GM10847 (cell line): ENCODE measurements around the gene SNX33.

Experiments used
- POLR2A ChIP-seq: IDR thresholded peaks from 2 replicates; pipeline ENCODE4 v1.6.1; 2011; ENCODE audit not compliant: insufficient read length; ENCODE audit errors: extremely low read depth

The SNX33 gene

DNA sequence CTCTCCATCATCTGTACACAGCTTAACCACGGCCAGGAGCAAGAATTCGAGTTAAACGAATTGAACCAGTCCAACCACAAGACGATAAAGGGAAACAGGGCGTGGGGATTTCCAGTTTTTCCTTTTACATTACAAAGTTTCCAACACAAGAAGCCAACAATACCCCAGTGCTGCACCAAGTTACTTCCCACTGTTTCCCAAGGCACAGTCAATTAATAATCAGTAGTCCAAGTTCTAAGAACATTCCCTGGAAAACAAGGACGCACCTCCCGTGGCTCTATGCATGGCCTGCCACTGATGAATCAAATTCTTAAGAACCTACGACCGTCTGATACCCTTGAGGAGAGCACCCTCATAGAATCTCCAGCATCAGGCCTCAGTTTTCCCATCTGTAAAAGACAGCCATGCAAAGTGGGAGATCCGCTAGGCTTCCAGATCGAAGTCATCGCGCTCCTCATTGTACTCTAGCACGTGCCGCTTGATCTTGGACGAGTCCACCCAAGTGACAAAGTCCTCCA is 8.5 kb upstream of the SNX33 start:
- TF ChIP-seq POLR2A, result no peak

DNA sequence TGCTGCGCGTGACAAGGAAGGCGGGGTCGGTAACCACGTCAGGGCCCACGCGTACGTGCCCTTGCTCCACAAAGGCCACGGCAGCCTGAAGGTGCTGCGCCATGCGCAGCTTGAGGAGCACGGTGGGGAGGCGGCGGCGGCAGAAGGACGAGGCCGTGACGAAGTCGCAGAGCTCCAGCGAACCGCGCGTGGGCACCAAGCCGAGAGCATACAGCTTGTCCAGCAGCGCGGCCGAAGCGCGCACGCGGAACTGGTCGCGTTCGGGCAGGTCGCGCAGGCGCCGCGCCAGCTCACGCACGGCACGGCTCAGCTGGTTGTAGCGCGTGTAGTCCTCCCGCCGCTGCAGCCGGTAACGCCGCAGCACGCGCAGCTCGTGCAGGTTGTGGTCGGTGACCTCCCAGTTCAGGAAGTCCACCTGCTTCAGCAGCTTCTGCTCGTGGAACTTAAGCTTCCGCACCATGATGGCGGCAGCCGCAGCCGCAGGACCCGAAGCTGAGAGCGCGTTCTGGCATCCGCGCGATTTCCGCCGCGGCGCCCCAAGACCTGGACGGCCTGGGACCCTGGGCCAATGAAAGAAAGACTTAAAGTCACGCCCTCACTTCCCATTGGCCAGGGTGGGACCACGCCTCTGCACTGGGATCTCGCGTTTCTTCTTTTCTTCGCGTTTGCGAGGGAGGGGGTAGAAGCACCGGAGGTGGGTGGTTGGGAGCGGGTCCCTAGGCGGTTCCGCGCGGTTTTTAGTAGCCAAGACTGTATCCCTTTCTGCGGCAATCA is 7.8 kb upstream of the SNX33 start, which contains the start of gene IMP3:
Gene IMP3, minus strand, starts transcription at position 516 of the 774 bp plus-strand sequence. Its CDS starts 56 bp downstream, at position 460.
- TF ChIP-seq POLR2A, result peak; percentile 96

DNA sequence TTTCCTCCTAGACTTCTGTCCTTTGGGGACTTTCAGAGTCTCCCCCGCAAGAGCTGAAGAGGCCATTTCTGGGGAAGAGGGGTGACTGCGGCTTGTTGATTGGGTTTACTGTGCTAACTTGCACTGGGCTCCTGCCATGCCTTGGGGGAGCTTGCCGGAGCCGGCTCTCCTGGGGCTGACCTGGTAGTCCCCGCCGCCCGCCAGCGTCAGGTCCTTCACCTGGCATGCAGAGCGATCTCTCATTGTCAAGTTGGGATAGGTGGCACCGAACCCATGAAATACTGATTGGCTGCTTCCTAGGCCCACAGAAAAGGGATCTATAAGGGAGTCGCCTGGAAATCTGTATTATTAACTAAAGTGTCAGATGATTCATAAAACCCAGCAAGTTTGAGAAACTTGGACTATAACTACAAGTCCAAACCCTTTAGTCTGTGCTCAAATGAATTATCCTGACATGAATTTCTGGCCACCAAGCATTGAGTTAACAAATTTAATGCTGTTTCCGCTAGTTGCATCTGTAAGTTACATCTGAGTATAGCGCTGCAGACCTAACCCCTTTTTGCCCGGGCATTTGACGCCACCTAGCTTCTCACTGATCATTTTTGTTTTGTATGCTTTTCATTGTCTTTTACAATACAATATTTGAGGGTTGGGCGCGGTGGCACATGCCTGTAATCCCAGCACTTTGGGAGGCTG is 7.1 kb upstream of the SNX33 start:
- TF ChIP-seq POLR2A, result no peak

DNA sequence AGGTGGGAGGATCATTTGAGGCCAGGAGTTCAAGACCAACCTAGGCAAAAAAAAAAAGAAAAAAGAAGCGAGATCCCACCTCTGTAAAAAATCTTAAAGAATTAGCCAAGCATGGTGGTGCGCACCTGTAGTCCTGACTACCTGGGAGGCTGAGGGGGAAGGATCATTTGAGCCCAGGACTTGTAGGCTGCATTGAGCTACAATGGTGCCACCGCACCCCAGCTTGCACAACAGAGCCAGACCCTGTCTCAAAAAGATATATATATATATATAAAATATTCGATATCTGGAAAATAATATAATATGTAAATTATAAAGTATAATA is 6.6 kb upstream of the SNX33 start:
- TF ChIP-seq POLR2A, result no peak

DNA sequence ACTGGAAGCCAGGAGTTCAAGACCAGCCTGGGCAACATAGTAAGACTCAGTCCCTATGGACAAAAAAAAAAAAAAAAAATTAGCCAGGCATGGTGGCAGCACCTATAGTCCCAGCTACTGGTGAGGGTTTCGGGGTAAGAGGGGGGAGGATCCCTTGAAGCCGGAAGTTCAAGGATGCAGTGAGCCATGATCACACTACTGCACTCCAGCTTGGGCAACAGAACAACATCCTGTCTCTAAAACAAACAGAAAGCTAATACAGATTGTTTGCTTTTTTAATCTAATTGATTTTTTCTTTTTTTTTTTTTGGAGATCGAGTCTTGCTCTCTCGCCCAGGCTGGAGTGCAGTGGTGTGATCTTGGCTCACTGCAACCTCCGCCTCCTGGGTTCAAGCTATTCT is 6.1 kb upstream of the SNX33 start:
- TF ChIP-seq POLR2A, result no peak

DNA sequence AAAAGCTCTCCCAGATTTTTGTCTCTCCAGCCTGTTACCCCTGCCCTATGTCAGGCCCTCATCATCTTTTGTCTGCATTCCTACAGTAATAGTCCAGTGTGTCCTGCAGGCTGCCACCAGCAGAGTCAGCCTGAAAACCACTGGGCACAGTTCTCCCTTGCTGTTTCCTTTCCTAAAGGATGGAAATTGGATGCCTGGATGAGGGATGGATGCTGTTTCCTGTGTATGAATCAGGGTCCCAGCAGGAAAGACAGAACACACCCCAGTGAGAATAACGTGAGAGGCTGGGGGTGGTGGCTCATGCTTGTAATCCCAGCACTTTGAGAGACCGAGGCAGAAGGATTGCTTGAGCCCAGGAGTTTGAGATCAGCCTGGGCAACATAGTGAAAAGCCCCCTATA is 3.3 kb upstream of the SNX33 start:
- no peak for TF ChIP-seq POLR2A

DNA sequence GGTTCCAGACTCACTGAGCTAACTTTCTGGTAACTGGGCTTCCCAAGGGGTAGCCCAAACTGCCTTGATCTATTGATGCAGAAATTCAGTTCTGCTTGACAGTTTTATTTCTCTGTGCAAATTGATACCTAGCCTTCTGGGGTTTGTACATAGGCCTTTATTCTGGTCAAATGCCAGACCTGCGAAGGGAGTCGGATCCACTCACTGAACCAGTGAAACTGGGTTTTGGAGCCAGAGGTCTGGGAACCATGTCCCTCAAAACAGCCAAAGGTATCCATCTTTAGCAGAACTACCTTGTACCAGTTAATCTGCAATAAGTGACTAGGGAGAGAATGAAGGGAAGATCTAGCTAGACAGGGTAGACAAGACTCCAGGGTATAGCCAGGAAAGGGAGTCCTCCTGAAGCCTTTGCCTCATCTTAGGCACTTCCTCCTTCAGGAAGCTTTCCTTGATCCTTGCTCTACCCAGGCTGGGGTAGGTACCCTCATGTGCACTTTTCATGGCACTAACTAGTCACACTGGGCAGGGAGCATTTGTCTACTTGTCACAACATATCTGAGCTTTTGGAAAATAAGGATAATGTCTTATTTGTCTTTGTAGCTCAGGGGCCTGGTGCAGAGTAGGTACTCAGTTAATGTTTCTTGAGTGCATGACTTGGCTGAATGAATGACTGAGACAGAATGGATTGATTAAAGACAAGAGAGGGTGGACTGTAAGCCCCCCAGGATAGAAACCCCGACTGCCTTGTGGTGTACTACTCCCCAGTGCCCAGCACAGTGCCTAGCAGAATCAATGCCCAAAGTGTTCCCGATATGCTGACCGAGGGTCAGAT is 1.4 kb upstream of the SNX33 start:
- no peak for TF ChIP-seq POLR2A

DNA sequence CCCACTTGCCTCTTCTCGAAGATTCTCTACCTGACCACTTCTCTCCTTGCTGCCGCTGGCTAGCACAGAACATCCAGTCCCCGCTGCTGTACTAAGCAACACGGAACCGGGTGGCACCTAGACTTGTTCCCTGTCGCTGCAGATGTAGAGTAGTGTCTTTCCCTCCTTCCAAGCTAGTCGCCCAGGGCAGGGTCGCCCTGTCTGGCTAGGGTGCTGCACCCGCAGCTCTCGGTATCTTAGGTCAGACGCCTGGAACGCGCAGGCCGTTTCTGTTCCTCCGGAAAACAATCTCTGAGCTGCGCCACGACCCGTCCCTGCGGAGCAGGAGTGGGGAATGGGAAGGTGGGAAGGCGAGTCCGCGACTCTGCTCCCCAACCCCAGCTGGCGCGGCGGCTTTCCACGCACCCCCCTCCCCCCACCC is 758 bp upstream of the SNX33 start:
- TF ChIP-seq POLR2A, result no peak

DNA sequence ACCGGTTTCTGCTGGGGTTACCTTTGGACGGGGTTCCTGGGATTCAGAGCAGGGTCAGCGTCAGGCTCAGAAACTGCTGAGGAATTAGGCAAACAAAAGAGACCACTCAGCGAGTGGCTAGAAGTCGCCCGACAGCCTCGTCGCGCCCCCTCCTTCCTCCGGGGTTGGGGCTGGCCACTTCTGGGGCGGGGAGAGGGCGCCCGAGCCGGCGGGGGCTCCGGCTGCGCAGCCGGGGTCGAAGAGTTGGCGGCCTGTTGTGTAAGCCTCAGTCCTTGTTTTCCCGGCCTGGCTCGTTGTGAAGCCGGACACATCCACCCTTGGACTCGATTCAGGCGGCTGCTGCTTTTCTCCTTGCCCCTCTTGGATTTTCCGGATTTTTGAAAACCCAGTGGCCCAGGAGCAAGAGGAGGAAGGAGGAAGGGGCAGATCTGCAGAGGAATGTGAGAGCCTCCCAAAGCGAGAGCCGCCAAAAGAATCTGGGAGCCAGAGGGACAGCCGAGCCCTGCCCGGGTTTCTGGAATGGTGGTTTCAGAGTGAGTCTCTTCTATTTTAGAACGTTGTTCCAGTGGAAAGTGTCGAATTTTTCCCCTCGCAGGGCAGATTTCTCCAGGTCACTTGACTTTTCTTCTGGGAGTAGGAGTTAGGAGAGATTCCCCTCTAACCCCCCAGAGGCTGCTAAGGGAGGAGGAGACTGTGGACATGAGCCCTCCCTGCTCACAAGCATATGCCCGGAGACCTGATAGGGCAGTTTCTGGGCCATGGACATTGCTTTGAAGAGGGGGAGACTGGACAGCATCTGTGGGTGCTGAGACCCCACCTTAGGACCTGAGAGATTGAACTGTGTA is 666 bp downstream of the SNX33 start:
- no peak for TF ChIP-seq POLR2A

DNA sequence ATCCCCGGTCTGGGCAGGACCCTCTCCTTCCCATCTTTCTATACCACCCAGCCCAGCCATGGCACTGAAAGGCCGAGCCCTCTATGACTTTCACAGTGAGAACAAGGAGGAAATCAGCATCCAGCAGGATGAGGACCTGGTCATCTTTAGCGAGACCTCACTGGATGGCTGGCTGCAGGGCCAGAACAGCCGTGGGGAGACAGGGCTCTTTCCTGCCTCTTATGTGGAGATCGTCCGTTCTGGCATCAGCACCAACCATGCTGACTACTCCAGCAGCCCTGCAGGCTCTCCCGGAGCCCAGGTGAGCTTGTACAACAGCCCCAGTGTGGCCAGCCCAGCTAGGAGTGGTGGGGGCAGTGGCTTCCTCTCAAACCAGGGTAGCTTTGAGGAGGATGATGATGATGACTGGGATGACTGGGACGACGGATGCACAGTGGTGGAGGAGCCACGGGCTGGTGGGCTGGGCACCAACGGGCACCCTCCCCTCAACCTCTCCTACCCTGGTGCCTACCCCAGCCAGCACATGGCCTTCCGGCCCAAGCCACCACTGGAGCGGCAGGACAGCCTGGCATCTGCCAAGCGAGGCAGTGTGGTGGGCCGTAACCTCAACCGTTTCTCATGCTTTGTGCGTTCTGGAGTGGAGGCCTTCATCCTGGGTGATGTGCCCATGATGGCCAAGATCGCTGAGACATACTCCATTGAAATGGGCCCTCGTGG is 1.5 kb downstream of the SNX33 start:
- TF ChIP-seq POLR2A, result no peak

DNA sequence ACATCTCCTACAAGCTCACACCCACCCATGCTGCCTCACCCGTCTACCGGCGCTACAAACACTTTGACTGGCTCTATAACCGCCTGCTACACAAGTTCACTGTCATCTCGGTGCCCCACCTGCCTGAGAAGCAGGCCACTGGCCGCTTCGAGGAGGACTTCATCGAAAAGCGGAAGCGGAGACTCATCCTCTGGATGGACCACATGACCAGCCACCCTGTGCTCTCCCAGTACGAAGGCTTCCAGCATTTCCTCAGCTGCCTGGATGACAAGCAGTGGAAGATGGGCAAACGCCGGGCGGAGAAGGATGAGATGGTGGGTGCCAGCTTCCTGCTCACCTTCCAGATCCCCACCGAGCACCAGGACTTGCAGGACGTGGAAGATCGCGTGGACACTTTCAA is 2.1 kb downstream of the SNX33 start:
- no peak for TF ChIP-seq POLR2A

DNA sequence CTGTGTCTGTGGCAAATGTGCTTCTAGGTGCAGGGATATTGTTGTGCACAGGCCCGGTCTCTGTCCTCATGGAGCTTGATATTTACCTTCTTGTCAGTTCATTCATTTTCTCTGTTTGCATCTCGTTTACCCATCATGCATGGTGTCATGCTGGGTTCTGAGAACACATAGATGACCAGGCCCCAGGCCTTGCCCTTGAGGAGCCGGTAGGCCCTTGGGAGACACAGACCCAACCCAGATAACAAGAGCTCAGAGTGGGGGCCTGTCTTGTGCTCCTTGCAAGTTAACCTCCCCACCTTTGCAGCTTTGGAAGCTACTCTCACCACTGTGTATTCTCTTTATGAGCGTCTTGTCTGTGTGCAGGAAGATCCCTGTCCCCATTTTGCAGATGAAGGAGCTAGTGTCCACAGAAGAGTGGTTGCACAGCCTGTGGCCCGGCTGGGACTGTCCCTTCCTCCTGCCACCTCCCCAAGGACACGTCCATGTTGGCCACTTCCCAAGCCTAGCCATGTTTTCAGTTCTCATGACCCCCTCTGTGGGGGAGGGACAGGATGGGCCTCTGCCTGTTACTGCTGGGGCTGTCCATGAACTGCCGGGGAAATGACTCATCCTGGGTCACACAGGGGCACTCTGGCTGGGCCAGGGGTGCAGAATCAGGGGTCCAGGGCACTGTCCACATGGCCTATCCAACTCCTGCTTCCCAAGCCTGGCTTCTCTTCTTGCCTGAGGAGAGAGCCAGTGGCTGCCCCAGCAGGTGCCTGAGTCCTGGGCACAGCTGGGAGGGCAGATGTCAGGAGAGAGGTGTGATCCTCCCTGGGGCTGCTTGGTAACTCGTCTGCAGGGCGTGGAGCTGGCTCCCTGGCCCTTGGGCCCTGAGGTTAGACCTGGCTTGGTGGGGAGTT is 3.4 kb downstream of the SNX33 start:
- no peak for TF ChIP-seq POLR2A

DNA sequence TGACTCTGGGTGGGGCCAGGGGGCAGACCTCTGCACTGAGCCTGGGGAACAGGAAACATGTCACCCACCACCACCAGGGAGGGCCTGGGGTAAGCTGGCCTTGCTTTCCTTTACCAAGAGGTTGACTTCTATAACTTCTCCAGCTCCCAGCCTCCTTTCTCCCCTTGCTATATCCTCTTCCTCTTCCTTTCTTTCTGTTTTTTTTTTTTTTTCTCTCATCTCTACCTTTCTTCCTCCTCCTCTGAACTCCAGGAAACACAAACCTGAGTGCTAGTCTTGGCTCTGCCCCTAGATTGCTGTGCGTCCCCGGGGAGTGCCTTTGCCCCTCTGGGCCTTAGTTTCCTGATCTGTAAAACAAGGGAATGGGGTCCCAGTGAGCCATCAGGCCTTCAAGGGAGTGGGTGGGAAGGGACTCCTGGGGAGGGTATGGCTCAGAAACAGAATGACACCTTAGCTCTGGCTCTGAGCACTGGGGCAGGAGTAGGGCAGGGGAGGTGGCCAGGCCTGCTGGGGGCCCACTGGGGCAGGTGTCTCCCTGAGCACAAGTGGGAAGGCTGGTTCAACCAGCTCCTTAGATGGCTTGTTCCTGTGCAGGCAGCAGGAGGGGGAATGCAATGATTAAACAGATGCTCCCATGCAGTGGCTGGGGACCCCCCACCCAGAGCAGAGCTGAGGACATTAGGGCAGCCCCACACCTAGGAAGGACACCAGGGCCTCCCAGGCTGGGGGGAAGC is 4.3 kb downstream of the SNX33 start:
- no peak for TF ChIP-seq POLR2A
